HCT116 (cell line): ENCODE results near the gene PLEKHM3. TPM values are rescaled to one million over a fixed set of nuclear protein-coding genes. Genes with fewer than 3 reads are reported as not detected.

Experiments
- ATAC-seq: fragments of 200-7000 bp; cut with Tn5 transposase; 2 replicates; pipeline ENCODE4 v1.9.1; 2020; ENCODE audit warnings: mild to moderate bottlenecking, moderate library complexity
- BruUV-seq: library from RNA; stranded (reverse); fragments of 400-500 nt; replicated peaks from 2 replicates; lab custom pipeline; 2021; lab: Mats Ljungman, UMichigan
- CTCF ChIA-PET: fragments of 300-600 bp; sonication (Branson Sonifier 250); formaldehyde crosslinking; loops from one replicate; lab custom pipeline; 2021; ENCODE audit warnings: antibody characterized with exemption; lab: Charles Lee
- POLR2A ChIA-PET: fragments of 300-600, 350-600 bp; sonication (Branson Sonifier 250); formaldehyde crosslinking; loops from one replicate; lab custom pipeline; 2021; ENCODE audit warnings: antibody characterized with exemption; lab: Charles Lee
- RAD21 ChIA-PET, 2 experiments: fragments of 300-600 bp; sonication (Branson Sonifier 250); formaldehyde crosslinking; loops; one replicate each; lab custom pipeline; 2023; ENCODE audit warnings: low total read pairs in 2 of 2; ENCODE audit not compliant: uncharacterized antibody in 2 of 2, unreplicated experiment in 2 of 2, low non-redundant PET in 1 of 2; lab: Charles Lee
- DNase-seq: peaks from one replicate; pipeline ENCODE4 v3.0.0-alpha.2; 2010; ENCODE audit warnings: low read depth, low spot score
- H2AFZ ChIP-seq: fragments of 200-600 bp; shearing (Covaris generic), sonication (generic); 2 replicates; pipeline ENCODE4 v1.6.1; 2017; ENCODE audit warnings: low read depth, mixed run types, mixed read lengths, antibody characterized with exemption, low read length; ENCODE audit not compliant: poor library complexity, severe bottlenecking
- H3K27ac ChIP-seq: 2 replicates; pipeline ENCODE4 v1.5.1; 2012; ENCODE audit warnings: low read depth, low read length
- H3K27me3 ChIP-seq: fragments of 200-600 bp; sonication (generic); 2 replicates; pipeline ENCODE4 v1.6.1; 2016; ENCODE audit warnings: mixed run types, low read length, mixed read lengths; ENCODE audit not compliant: insufficient read depth
- H3K36me3 ChIP-seq, 2 experiments: fragments of 200-500 bp in 1 of 2; fragments of 200-600 bp in 1 of 2; sonication (Bioruptor generic) in 1 of 2; sonication (generic) in 1 of 2; 2 replicates each; pipeline versions ENCODE4 v1.5.1 to v1.6.1; 2014 to 2016; ENCODE audit warnings: low read length in 2 of 2, inconsistent platforms in 1 of 2, mixed read lengths in 1 of 2, mixed run types in 1 of 2; ENCODE audit not compliant: insufficient read depth in 2 of 2, control insufficient read depth in 1 of 2
- H3K4me1 ChIP-seq, 2 experiments: fragments of 200-600 bp in 1 of 2; sonication (generic) in 1 of 2; 2 replicates each; pipeline versions ENCODE4 v1.5.1 to v1.6.1; 2012 to 2017; ENCODE audit warnings: low read length in 2 of 2, inconsistent platforms in 1 of 2, mild to moderate bottlenecking in 1 of 2, mixed read lengths in 1 of 2, mixed run types in 1 of 2, moderate library complexity in 1 of 2; ENCODE audit not compliant: insufficient read depth in 2 of 2, control insufficient read depth in 1 of 2
- H3K4me2 ChIP-seq: fragments of 200-600 bp; sonication (generic); 2 replicates; pipeline ENCODE4 v1.6.1; 2017; ENCODE audit warnings: mixed run types, low read length, mixed read lengths
- H3K4me3 ChIP-seq, 2 experiments: fragments of 200-600 bp in 1 of 2; sonication (generic) in 1 of 2; replicated peaks in 1 of 2; 2 replicates each; pipeline ENCODE4 v1.5.1; 2011 to 2016; ENCODE audit warnings: low read length in 2 of 2, control low read depth in 1 of 2, low read depth in 1 of 2, mild to moderate bottlenecking in 1 of 2, mixed read lengths in 1 of 2, mixed run types in 1 of 2
- H3K79me2 ChIP-seq: fragments of 200-600 bp; sonication (generic); 2 replicates; pipeline ENCODE4 v1.6.1; 2017; ENCODE audit warnings: mild to moderate bottlenecking, mixed run types, low read length, moderate library complexity, mixed read lengths; ENCODE audit not compliant: insufficient read depth
- H3K9ac ChIP-seq: fragments of 200-600 bp; sonication (generic); 2 replicates; pipeline ENCODE4 v1.6.1; 2016; ENCODE audit warnings: low read length, mixed read lengths
- H3K9me2 ChIP-seq: fragments of 200-600 bp; sonication (generic), shearing (Covaris generic); 2 replicates; pipeline ENCODE4 v1.6.1; 2017; ENCODE audit warnings: mixed run types, mild to moderate bottlenecking, moderate library complexity; ENCODE audit not compliant: insufficient read depth
- H3K9me3 ChIP-seq, 2 experiments: fragments of 200-500 bp in 1 of 2; fragments of 200-600 bp in 1 of 2; sonication (Bioruptor generic) in 1 of 2; sonication (generic) in 1 of 2; 2 replicates each; pipeline ENCODE4 v1.6.1; 2014 to 2017; ENCODE audit warnings: low read length in 2 of 2, mixed read lengths in 2 of 2, inconsistent platforms in 1 of 2, low read depth in 1 of 2, mild to moderate bottlenecking in 1 of 2, mixed run types in 1 of 2, moderate library complexity in 1 of 2; ENCODE audit not compliant: control insufficient read depth in 1 of 2, insufficient read depth in 1 of 2
- H4K20me1 ChIP-seq: fragments of 200-600 bp; sonication (generic), shearing (Covaris generic); 2 replicates; pipeline ENCODE4 v1.6.1; 2017; ENCODE audit warnings: mixed run types, mild to moderate bottlenecking, moderate library complexity; ENCODE audit not compliant: insufficient read depth
- CBX3 ChIP-seq: IDR thresholded peaks from 2 replicates; pipeline ENCODE4 v1.6.1; 2012; ENCODE audit warnings: low read depth
- CEBPB ChIP-seq: IDR thresholded peaks from 2 replicates; pipeline ENCODE4 v1.6.1; 2012; ENCODE audit warnings: low read depth
- EGR1 ChIP-seq: IDR thresholded peaks from 2 replicates; pipeline ENCODE4 v1.6.1; 2012; ENCODE audit warnings: low read depth
- ELF1 ChIP-seq: IDR thresholded peaks from 2 replicates; pipeline ENCODE4 v1.6.1; 2012; ENCODE audit warnings: low read depth, borderline replicate concordance
- EZH2 ChIP-seq: fragments of 200-600 bp; sonication (generic); IDR thresholded peaks from 2 replicates; pipeline ENCODE4 v1.6.1; 2017; ENCODE audit warnings: antibody characterized with exemption, mixed run types
- EZH2phosphoT487 ChIP-seq: fragments of 200-600 bp; IDR thresholded peaks from 2 replicates; pipeline ENCODE4 v1.6.1; 2018; ENCODE audit warnings: antibody characterized with exemption, borderline replicate concordance
- FOSL1 ChIP-seq: IDR thresholded peaks from 2 replicates; pipeline ENCODE4 v1.6.1; 2012; ENCODE audit warnings: low read depth
- JUND ChIP-seq: IDR thresholded peaks from 2 replicates; pipeline ENCODE4 v1.6.1; 2012
- RAD21 ChIP-seq: IDR thresholded peaks from 2 replicates; pipeline ENCODE4 v1.6.1; 2012; ENCODE audit warnings: low read depth, mild to moderate bottlenecking
- SP1 ChIP-seq: IDR thresholded peaks from 2 replicates; pipeline ENCODE4 v1.6.1; 2012; ENCODE audit warnings: low read depth
- SRF ChIP-seq: IDR thresholded peaks from 2 replicates; pipeline ENCODE4 v1.6.1; 2012; ENCODE audit warnings: low read depth
- TCF7L2 ChIP-seq: IDR thresholded peaks from 2 replicates; pipeline ENCODE4 v1.7.0; 2011; ENCODE audit warnings: borderline replicate concordance, inconsistent platforms; ENCODE audit not compliant: insufficient read depth, insufficient read length; ENCODE audit errors: extremely low read depth
- YY1 ChIP-seq: IDR thresholded peaks from 2 replicates; pipeline ENCODE4 v1.6.1; 2011; ENCODE audit warnings: low read length, low read depth, moderate library complexity, mild to moderate bottlenecking; ENCODE audit not compliant: insufficient replicate concordance; ENCODE audit errors: extremely low read depth
- ZNF274 ChIP-seq: fragments of 200-500 bp; sonication (Bioruptor generic); IDR thresholded peaks from 2 replicates; pipeline ENCODE4 v1.6.1; 2014; ENCODE audit warnings: mild to moderate bottlenecking, low read depth, low read length, inconsistent platforms
- intact Hi-C: fragments of 100-400 bp; cut with micrococcal nuclease; formaldehyde crosslinking; loops from 2 replicates; pipeline ENCODE4 v1.10.0; 2022
- total RNA-seq: library from RNA; stranded (reverse); gene quantifications from one replicate; pipeline ENCODE4 v1.2.1, GENCODE V29; 2021; ENCODE audit not compliant: unreplicated experiment
- TF ChIP-seq, protein P1 (sequence below), 3 experiments: fragments of 200-600 bp in 1 of 3; sonication (generic) in 1 of 3; IDR thresholded peaks in 2 of 3; conservative IDR thresholded peaks in 1 of 3; 2 replicates each; pipeline ENCODE4 v1.5.1; 2012 to 2017; ENCODE audit warnings: low read depth in 2 of 3, low read length in 2 of 3, antibody characterized with exemption in 1 of 3, borderline replicate concordance in 1 of 3, control low read depth in 1 of 3, mild to moderate bottlenecking in 1 of 3, mixed read lengths in 1 of 3, mixed run types in 1 of 3, moderate library complexity in 1 of 3; ENCODE audit not compliant: insufficient read depth in 1 of 3
- TF ChIP-seq, protein P2 (sequence below): IDR thresholded peaks from 2 replicates; pipeline ENCODE4 v1.6.1; 2011; ENCODE audit warnings: mild to moderate bottlenecking, low read length, moderate library complexity; ENCODE audit not compliant: insufficient replicate concordance; ENCODE audit errors: extremely low read depth
- TF ChIP-seq, protein P3 (sequence below): IDR thresholded peaks from 2 replicates; pipeline ENCODE4 v1.6.1; 2012
- TF ChIP-seq, protein P4 (sequence below): IDR thresholded peaks from 2 replicates; pipeline ENCODE4 v1.6.1; 2012
- TF ChIP-seq, protein P5 (sequence below): IDR thresholded peaks from 2 replicates; pipeline ENCODE4 v1.6.1; 2012; ENCODE audit warnings: low read depth

PLEKHM3 gene
- total RNA-seq, 1 experiment from 2014 or later, result 6.3 TPM

DNA sequence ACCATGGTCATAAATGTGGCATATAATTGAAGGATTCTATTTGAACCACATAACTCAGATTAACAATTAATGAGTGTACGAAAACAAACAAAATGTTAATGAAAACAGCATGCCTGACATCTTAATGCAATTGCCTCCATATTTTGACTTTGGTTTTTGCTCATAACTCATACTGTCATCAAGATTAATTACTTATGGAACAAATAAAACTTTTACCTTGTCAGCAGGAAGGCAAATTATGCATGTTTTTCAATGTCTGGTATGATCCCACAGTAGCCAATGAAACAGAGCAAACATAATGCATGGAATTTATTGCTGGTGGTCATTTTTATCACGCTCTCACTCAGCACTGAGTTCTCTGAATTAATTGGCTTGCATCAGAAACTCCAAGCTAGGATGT, 5.1 kb downstream of the PLEKHM3 start:
- CTCF ChIA-PET, result interaction anchor here (1.5 kb wide), 1 partner anchor 20 kb away, joined by 5 read pairs; no protein-coding TSS in a partner anchor
- ATAC-seq (no peak), DNase-seq (no peak)
- H4K20me1 ChIP-seq, result no peaks in the 10 kb centered on the region
- H3K9me3 ChIP-seq, result no peaks in the 10 kb centered on the region
- H3K4me3 ChIP-seq, result no peak overlapping the region
- intact Hi-C loops, result no loop called here
- no peaks in the 10 kb centered on the region for H3K9me2 ChIP-seq
- no peaks in the 10 kb centered on the region for H3K27me3 ChIP-seq
- no peak overlapping the region for H3K27ac ChIP-seq
- peaks cover 0 to 7% of the 10 kb centered on the region in 2 experiments; a peak in 2 of 4 replicates for H3K4me1 ChIP-seq
- BruUV-seq, result no TSS peak
- RAD21 ChIA-PET, result no interaction called here
- H3K9ac ChIP-seq, result no peak overlapping the region
- no peaks in the 10 kb centered on the region for H3K36me3 ChIP-seq
- POLR2A ChIA-PET, result no interaction called here
- H3K4me2 ChIP-seq, result no peak overlapping the region
- H3K79me2 ChIP-seq, result no peaks in the 10 kb centered on the region
- no peak for TF ChIP-seq TCF7L2
- no peak for TF ChIP-seq JUND
- TF ChIP-seq RAD21, result no peak
- no peak for TF ChIP-seq SP1
- no peak for TF ChIP-seq EZH2
- no peak for TF ChIP-seq CBX3
- TF ChIP-seq, protein P1, sequence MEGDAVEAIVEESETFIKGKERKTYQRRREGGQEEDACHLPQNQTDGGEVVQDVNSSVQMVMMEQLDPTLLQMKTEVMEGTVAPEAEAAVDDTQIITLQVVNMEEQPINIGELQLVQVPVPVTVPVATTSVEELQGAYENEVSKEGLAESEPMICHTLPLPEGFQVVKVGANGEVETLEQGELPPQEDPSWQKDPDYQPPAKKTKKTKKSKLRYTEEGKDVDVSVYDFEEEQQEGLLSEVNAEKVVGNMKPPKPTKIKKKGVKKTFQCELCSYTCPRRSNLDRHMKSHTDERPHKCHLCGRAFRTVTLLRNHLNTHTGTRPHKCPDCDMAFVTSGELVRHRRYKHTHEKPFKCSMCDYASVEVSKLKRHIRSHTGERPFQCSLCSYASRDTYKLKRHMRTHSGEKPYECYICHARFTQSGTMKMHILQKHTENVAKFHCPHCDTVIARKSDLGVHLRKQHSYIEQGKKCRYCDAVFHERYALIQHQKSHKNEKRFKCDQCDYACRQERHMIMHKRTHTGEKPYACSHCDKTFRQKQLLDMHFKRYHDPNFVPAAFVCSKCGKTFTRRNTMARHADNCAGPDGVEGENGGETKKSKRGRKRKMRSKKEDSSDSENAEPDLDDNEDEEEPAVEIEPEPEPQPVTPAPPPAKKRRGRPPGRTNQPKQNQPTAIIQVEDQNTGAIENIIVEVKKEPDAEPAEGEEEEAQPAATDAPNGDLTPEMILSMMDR (IDR thresholded peaks at IDR 0.05 in 2 of 3, conservative IDR thresholded peaks at IDR 0.05 in 1 of 3; ENCODE audit: borderline replicate concordance in 1 of 3, insufficient read depth in 1 of 3, low read depth in 2 of 3, low read length in 2 of 3), result no peak
- TF ChIP-seq, protein P2, sequence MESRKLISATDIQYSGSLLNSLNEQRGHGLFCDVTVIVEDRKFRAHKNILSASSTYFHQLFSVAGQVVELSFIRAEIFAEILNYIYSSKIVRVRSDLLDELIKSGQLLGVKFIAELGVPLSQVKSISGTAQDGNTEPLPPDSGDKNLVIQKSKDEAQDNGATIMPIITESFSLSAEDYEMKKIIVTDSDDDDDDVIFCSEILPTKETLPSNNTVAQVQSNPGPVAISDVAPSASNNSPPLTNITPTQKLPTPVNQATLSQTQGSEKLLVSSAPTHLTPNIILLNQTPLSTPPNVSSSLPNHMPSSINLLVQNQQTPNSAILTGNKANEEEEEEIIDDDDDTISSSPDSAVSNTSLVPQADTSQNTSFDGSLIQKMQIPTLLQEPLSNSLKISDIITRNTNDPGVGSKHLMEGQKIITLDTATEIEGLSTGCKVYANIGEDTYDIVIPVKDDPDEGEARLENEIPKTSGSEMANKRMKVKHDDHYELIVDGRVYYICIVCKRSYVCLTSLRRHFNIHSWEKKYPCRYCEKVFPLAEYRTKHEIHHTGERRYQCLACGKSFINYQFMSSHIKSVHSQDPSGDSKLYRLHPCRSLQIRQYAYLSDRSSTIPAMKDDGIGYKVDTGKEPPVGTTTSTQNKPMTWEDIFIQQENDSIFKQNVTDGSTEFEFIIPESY, result no peak
- TF ChIP-seq, protein P3, sequence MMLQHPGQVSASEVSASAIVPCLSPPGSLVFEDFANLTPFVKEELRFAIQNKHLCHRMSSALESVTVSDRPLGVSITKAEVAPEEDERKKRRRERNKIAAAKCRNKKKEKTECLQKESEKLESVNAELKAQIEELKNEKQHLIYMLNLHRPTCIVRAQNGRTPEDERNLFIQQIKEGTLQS, result no peak
- no peak for TF ChIP-seq EGR1
- TF ChIP-seq ELF1, result no peak
- no peak for TF ChIP-seq FOSL1
- TF ChIP-seq, protein P4, sequence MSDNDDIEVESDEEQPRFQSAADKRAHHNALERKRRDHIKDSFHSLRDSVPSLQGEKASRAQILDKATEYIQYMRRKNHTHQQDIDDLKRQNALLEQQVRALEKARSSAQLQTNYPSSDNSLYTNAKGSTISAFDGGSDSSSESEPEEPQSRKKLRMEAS, result no peak
- no peak for TF ChIP-seq ZNF274
- TF ChIP-seq EZH2phosphoT487, result no peak
- TF ChIP-seq CEBPB, result no peak
- no peak for TF ChIP-seq YY1
- no peak for TF ChIP-seq SRF
- TF ChIP-seq, protein P5, sequence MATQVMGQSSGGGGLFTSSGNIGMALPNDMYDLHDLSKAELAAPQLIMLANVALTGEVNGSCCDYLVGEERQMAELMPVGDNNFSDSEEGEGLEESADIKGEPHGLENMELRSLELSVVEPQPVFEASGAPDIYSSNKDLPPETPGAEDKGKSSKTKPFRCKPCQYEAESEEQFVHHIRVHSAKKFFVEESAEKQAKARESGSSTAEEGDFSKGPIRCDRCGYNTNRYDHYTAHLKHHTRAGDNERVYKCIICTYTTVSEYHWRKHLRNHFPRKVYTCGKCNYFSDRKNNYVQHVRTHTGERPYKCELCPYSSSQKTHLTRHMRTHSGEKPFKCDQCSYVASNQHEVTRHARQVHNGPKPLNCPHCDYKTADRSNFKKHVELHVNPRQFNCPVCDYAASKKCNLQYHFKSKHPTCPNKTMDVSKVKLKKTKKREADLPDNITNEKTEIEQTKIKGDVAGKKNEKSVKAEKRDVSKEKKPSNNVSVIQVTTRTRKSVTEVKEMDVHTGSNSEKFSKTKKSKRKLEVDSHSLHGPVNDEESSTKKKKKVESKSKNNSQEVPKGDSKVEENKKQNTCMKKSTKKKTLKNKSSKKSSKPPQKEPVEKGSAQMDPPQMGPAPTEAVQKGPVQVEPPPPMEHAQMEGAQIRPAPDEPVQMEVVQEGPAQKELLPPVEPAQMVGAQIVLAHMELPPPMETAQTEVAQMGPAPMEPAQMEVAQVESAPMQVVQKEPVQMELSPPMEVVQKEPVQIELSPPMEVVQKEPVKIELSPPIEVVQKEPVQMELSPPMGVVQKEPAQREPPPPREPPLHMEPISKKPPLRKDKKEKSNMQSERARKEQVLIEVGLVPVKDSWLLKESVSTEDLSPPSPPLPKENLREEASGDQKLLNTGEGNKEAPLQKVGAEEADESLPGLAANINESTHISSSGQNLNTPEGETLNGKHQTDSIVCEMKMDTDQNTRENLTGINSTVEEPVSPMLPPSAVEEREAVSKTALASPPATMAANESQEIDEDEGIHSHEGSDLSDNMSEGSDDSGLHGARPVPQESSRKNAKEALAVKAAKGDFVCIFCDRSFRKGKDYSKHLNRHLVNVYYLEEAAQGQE, result no peak
- H2AFZ ChIP-seq, result no peak overlapping the region
